OCI-LY1 (cell line): ENCODE measurements around the gene OXCT2.

Experiments
- H2AFZ ChIP-seq: fragments of 200-600 bp; sonication (generic), shearing (Covaris generic); 2 replicates; pipeline ENCODE4 v1.6.0; 2014; ENCODE audit warnings: antibody characterized with exemption, mild to moderate bottlenecking, low read length
- H3F3A ChIP-seq: fragments of 200-600 bp; sonication (generic), shearing (Covaris generic); 2 replicates; pipeline ENCODE4 v1.6.0; 2014; ENCODE audit warnings: mild to moderate bottlenecking, antibody characterized with exemption, low read length, moderate library complexity; ENCODE audit not compliant: insufficient read depth
- H3K27ac ChIP-seq: fragments of 200-600 bp; sonication (generic); 2 replicates; pipeline ENCODE4 v1.5.1; 2014; ENCODE audit warnings: low read length, mixed run types, mild to moderate bottlenecking, low read depth; ENCODE audit not compliant: poor library complexity, severe bottlenecking
- H3K27me3 ChIP-seq: fragments of 200-600 bp; sonication (generic); 2 replicates; pipeline ENCODE4 v1.6.0; 2014; ENCODE audit warnings: antibody characterized with exemption, mild to moderate bottlenecking, low read length, moderate library complexity; ENCODE audit not compliant: insufficient read depth
- H3K36me3 ChIP-seq: fragments of 200-600 bp; sonication (generic); 2 replicates; pipeline ENCODE4 v1.6.1; 2014; ENCODE audit warnings: mild to moderate bottlenecking, antibody characterized with exemption, low read length, moderate library complexity, mixed read lengths; ENCODE audit not compliant: insufficient read depth
- H3K4me1 ChIP-seq: fragments of 200-600 bp; sonication (generic); 2 replicates; pipeline ENCODE4 v1.5.1; 2014; ENCODE audit warnings: mild to moderate bottlenecking, low read length, moderate library complexity; ENCODE audit not compliant: insufficient read depth, severe bottlenecking
- H3K4me2 ChIP-seq: fragments of 200-600 bp; sonication (generic), shearing (Covaris generic); 2 replicates; pipeline ENCODE4 v1.6.1; 2014; ENCODE audit warnings: low read length
- H3K4me3 ChIP-seq: fragments of 200-600 bp; sonication (generic); 2 replicates; pipeline ENCODE4 v1.5.1; 2014; ENCODE audit warnings: low read length, low read depth, mild to moderate bottlenecking, mixed read lengths; ENCODE audit not compliant: poor library complexity, severe bottlenecking
- H3K79me2 ChIP-seq: fragments of 200-600 bp; shearing (Covaris generic); 2 replicates; pipeline ENCODE4 v1.6.1; 2016; ENCODE audit warnings: mixed run types, low read length, mixed read lengths; ENCODE audit not compliant: insufficient read depth
- H3K9ac ChIP-seq: fragments of 200-600 bp; sonication (generic), shearing (Covaris generic); 2 replicates; pipeline ENCODE4 v1.6.1; 2014; ENCODE audit warnings: mild to moderate bottlenecking, low read length, mixed read lengths
- H3K9me2 ChIP-seq: fragments of 200-600 bp; sonication (generic), shearing (Covaris generic); 2 replicates; pipeline ENCODE4 v1.6.1; 2014; ENCODE audit warnings: low read depth, mild to moderate bottlenecking, low read length, mixed read lengths
- H3K9me3 ChIP-seq: fragments of 200-600 bp; shearing (Covaris generic); 2 replicates; pipeline ENCODE4 v1.6.1; 2014; ENCODE audit warnings: low read length, mixed read lengths
- H4K20me1 ChIP-seq: fragments of 200-600 bp; sonication (generic), shearing (Covaris generic); 2 replicates; pipeline ENCODE4 v1.6.0; 2016; ENCODE audit warnings: mild to moderate bottlenecking, low read length; ENCODE audit not compliant: insufficient read depth
- CTCF ChIP-seq: fragments of 200-600 bp; sonication (generic), shearing (Covaris generic); IDR thresholded peaks from 2 replicates; pipeline ENCODE4 v1.5.1; 2017; ENCODE audit warnings: mild to moderate bottlenecking, antibody characterized with exemption, low read length, moderate library complexity, mixed read lengths
- EZH2 ChIP-seq: fragments of 200-600 bp; sonication (generic), shearing (Covaris generic); IDR thresholded peaks from 2 replicates; pipeline ENCODE4 v1.8.0; 2017; ENCODE audit warnings: borderline replicate concordance, mixed run types, mild to moderate bottlenecking, antibody characterized with exemption, low read length, moderate library complexity, mixed read lengths

OXCT2 gene

GRCh38 chr1:39757501-39757900 is 13.6 kb downstream of the OXCT2 start:
- no peak overlapping the region for H2AFZ ChIP-seq

GRCh38 chr1:39755965-39756659 is 15.0 kb downstream of the OXCT2 start:
- Histone ChIP-seq H3F3A (no peaks in the 10 kb centered on the region), H3K27ac (no peak overlapping the region), H3K4me1 (no peaks in the 10 kb centered on the region), H4K20me1 (no peaks in the 10 kb centered on the region), H3K4me3 (no peak overlapping the region), H2AFZ (no peak overlapping the region), H3K9ac (no peak overlapping the region), H3K9me3 (no peaks in the 10 kb centered on the region), H3K4me2 (no peak overlapping the region), H3K79me2 (no peaks in the 10 kb centered on the region), H3K9me2 (no peaks in the 10 kb centered on the region), H3K27me3 (no peaks in the 10 kb centered on the region), H3K36me3 (peaks cover 62% of the 10 kb centered on the region)
- no peak for TF ChIP-seq EZH2
- no peak for TF ChIP-seq CTCF

More at GRCh38 chr1:39757501-39757900, 13.6 kb downstream of the OXCT2 start:
- Histone ChIP-seq H3K4me3 (no peak overlapping the region), H3K9me3 (no peaks in the 10 kb centered on the region), H3K27me3 (no peaks in the 10 kb centered on the region), H3K36me3 (peaks cover 48% of the 10 kb centered on the region), H3K9me2 (no peaks in the 10 kb centered on the region), H3K9ac (no peak overlapping the region), H3F3A (no peaks in the 10 kb centered on the region), H3K79me2 (no peaks in the 10 kb centered on the region), H3K4me2 (no peak overlapping the region), H3K27ac (no peak overlapping the region), H4K20me1 (no peaks in the 10 kb centered on the region), H3K4me1 (no peaks in the 10 kb centered on the region)
- no peak for TF ChIP-seq EZH2
- no peak for TF ChIP-seq CTCF

GRCh38 chr1:39754906-39755504 is 16.1 kb downstream of the OXCT2 start:
- Histone ChIP-seq H3K79me2 (no peaks in the 10 kb centered on the region), H2AFZ (no peak overlapping the region), H4K20me1 (no peaks in the 10 kb centered on the region), H3K36me3 (peaks cover 73% of the 10 kb centered on the region), H3K9ac (no peak overlapping the region), H3K27ac (no peak overlapping the region), H3F3A (no peaks in the 10 kb centered on the region), H3K27me3 (no peaks in the 10 kb centered on the region), H3K4me3 (no peak overlapping the region), H3K9me3 (no peaks in the 10 kb centered on the region), H3K4me2 (no peak overlapping the region), H3K9me2 (no peaks in the 10 kb centered on the region), H3K4me1 (no peaks in the 10 kb centered on the region)
- TF ChIP-seq EZH2: no peak
- no peak for TF ChIP-seq CTCF
